Renal pelvis (tissue), 4 donors: ENCODE measurements around the gene ELL2. TPM values are rescaled to one million over a fixed set of nuclear protein-coding genes. Genes with fewer than 3 reads are reported as not detected.
"Not testable (repeated sequence)": the region's sequence is repeated elsewhere in the genome, so short reads cannot be mapped to it uniquely, and the experiment has no call there.

ENCODE experiments used
- DNase-seq: peaks from one replicate; pipeline ENCODE4 v3.0.0-alpha.2; 2013
- polyA plus RNA-seq, 3 donors: library from polyadenylated mRNA; unstranded; fragments of 120-200 nt; gene quantifications; one replicate each; pipeline ENCODE4 v1.2.1, GENCODE V29; 2013; ENCODE audit not compliant: insufficient read length in 3 of 3

ELL2 gene
- polyA plus RNA-seq, 3 donors: 9.2 to 12.5 (median 11.1) TPM

GRCh38 chr5:95884017-95884325, 77.7 kb downstream of the ELL2 start:
- no peak for DNase-seq

GRCh38 chr5:95883185-95884016, 78.2 kb downstream of the ELL2 start:
- DNase-seq: no peak

GRCh38 chr5:95881833-95882232, 79.8 kb downstream of the ELL2 start:
- DNase-seq: no peak

GRCh38 chr5:95880081-95880926, 81.3 kb downstream of the ELL2 start:
- DNase-seq: no peak

- no peak for DNase-seq
Measured at GRCh38 chr5:95879661-95880060, 82.0 kb downstream of the ELL2 start.

GRCh38 chr5:95878417-95879323, 83.0 kb downstream of the ELL2 start:
- no peak for DNase-seq

GRCh38 chr5:95876782-95877181, 84.9 kb downstream of the ELL2 start:
- DNase-seq: no peak

GRCh38 chr5:95874246-95874645, 87.4 kb downstream of the ELL2 start:
- DNase-seq: no peak

- no peak for DNase-seq
Measured at GRCh38 chr5:95873351-95873750, 88.3 kb downstream of the ELL2 start.

- DNase-seq: no peak
Measured at GRCh38 chr5:95872346-95873268, 89.0 kb downstream of the ELL2 start.

GRCh38 chr5:95871146-95871806, 90.4 kb downstream of the ELL2 start:
- no peak for DNase-seq

GRCh38 chr5:95870105-95870672, 91.5 kb downstream of the ELL2 start:
- DNase-seq: no peak

GRCh38 chr5:95869173-95869855, 92.3 kb downstream of the ELL2 start:
- DNase-seq: not testable (repeated sequence)

GRCh38 chr5:95868136-95868535, 93.5 kb downstream of the ELL2 start:
- DNase-seq: no peak

GRCh38 chr5:95866435-95867040, 95.1 kb downstream of the ELL2 start:
- DNase-seq: no peak

- DNase-seq: no peak
Measured at GRCh38 chr5:95864944-95865504, 96.6 kb downstream of the ELL2 start.

- DNase-seq: no peak
Measured at GRCh38 chr5:95864456-95864855, 97.2 kb downstream of the ELL2 start.

GRCh38 chr5:95863383-95863757, 98.3 kb downstream of the ELL2 start:
- no peak for DNase-seq
